HepG2 (cell line): ENCODE data around the gene CPO. TPM values are rescaled to one million over a fixed set of nuclear protein-coding genes. Genes with fewer than 3 reads are reported as not detected.

Experiments used
- ATAC-seq: fragments of 200-7000 bp; cut with Tn5 transposase; 3 replicates; pipeline ENCODE4 v1.9.1; 2020; ENCODE audit warnings: mild to moderate bottlenecking, moderate library complexity
- BruUV-seq: library from RNA; stranded (reverse); fragments of 400-500 nt; replicated peaks from 2 replicates; lab custom pipeline; 2021; lab: Mats Ljungman, UMichigan
- CTCF ChIA-PET: fragments of 300-600 bp; formaldehyde crosslinking; extraction: SDS; loops from one replicate; lab custom pipeline; 2021; ENCODE audit warnings: low total read pairs, inconsistent platforms, low intra/inter-chr PET ratio; lab: Yijun Ruan, JAX
- POLR2A ChIA-PET: fragments of 350-600 bp; sonication (Branson Sonifier 250); formaldehyde crosslinking; loops from one replicate; lab custom pipeline; 2020; ENCODE audit warnings: antibody characterized with exemption, inconsistent platforms; lab: Yijun Ruan, JAX
- DNase-seq: peaks from one replicate; pipeline ENCODE4 v3.0.0-alpha.2; 2015; ENCODE audit warnings: low spot score
- FAIRE-seq: peaks from 3 replicates; lab custom pipeline; 2011; peaks lifted over from hg19 to GRCh38; lab: Jason Lieb, UNC
- H2AFZ ChIP-seq: one replicate; pipeline ENCODE4 v1.6.1; 2011; ENCODE audit warnings: low read length, inconsistent platforms
- H3K27ac ChIP-seq: fragments of 300-600 bp; 3 replicates; pipeline ENCODE4 v1.8.0; 2011; ENCODE audit warnings: mixed run types, mild to moderate bottlenecking, mixed read lengths, low read length, inconsistent platforms; ENCODE audit not compliant: insufficient read depth; ENCODE audit errors: extremely low read length
- H3K27me3 ChIP-seq, 2 experiments: fragments of 200-600 bp in 1 of 2; 2 replicates in 1 of 2; 3 replicates in 1 of 2; pipeline versions ENCODE4 v1.6.0 to v1.8.0; 2011; ENCODE audit warnings: low read length in 2 of 2, mild to moderate bottlenecking in 2 of 2, moderate library complexity in 2 of 2, inconsistent platforms in 1 of 2; ENCODE audit not compliant: insufficient read depth in 2 of 2, control insufficient read depth in 1 of 2
- H3K36me3 ChIP-seq, 2 experiments: fragments of 200-600 bp in 1 of 2; replicated peaks in 1 of 2; 2 replicates in 1 of 2; 3 replicates in 1 of 2; pipeline versions ENCODE4 v1.5.1 to v1.8.0; 2011; ENCODE audit warnings: low read length in 2 of 2, inconsistent platforms in 1 of 2; ENCODE audit not compliant: insufficient read depth in 2 of 2, control insufficient read depth in 1 of 2
- H3K4me1 ChIP-seq: 2 replicates; pipeline ENCODE4 v1.5.1; 2012; ENCODE audit warnings: low read length, inconsistent platforms; ENCODE audit not compliant: insufficient read depth
- H3K4me2 ChIP-seq: 2 replicates; pipeline ENCODE4 v1.6.0; 2011; ENCODE audit warnings: low read depth, low read length, inconsistent platforms
- H3K4me3 ChIP-seq, 3 experiments: fragments of 200-600 bp in 1 of 3; sonication (generic), shearing (Covaris generic) in 1 of 3; replicated peaks in 1 of 3; 2 replicates each; pipeline ENCODE4 v1.5.1; 2011 to 2016; ENCODE audit warnings: low read length in 3 of 3, inconsistent platforms in 2 of 3, low read depth in 2 of 3, mild to moderate bottlenecking in 2 of 3, control low read depth in 1 of 3, mixed read lengths in 1 of 3; ENCODE audit not compliant: insufficient read depth in 1 of 3
- H3K79me2 ChIP-seq: one replicate; pipeline ENCODE4 v1.6.1; 2011; ENCODE audit warnings: low read length, inconsistent platforms; ENCODE audit not compliant: insufficient read depth
- H3K9ac ChIP-seq: 2 replicates; pipeline ENCODE4 v1.6.0; 2011; ENCODE audit warnings: mild to moderate bottlenecking, low read depth, low read length, inconsistent platforms; ENCODE audit not compliant: insufficient read depth
- H3K9me3 ChIP-seq: 2 replicates; pipeline ENCODE4 v1.5.1; 2012; ENCODE audit warnings: mild to moderate bottlenecking, low read length
- H4K20me1 ChIP-seq: 2 replicates; pipeline ENCODE4 v1.6.0; 2011; ENCODE audit warnings: inconsistent platforms, mild to moderate bottlenecking, low read length, moderate library complexity; ENCODE audit not compliant: insufficient read depth
- ATAD3A ChIP-seq: sonication (generic); formaldehyde crosslinking; IDR thresholded peaks from 2 replicates; pipeline ENCODE4 v1.4.0; 2020; ENCODE audit warnings: missing genetic modification reagents
- EHMT2 ChIP-seq: fragments of 200-600 bp; sonication (generic); IDR thresholded peaks from 2 replicates; pipeline ENCODE4 v1.7.0; 2017; ENCODE audit warnings: antibody characterized with exemption, low read depth, low read length, borderline replicate concordance
- FOXA3 ChIP-seq: IDR thresholded peaks from 2 replicates; pipeline ENCODE4 v1.6.1; 2016; ENCODE audit warnings: missing genetic modification reagents, missing compliant biosample characterization
- IRF2 ChIP-seq: IDR thresholded peaks from 2 replicates; pipeline ENCODE4 v1.6.1; 2018; ENCODE audit warnings: missing genetic modification reagents, missing compliant biosample characterization
- MAZ ChIP-seq, 2 experiments: sonication (generic) in 1 of 2; formaldehyde crosslinking in 1 of 2; IDR thresholded peaks; 2 replicates each; pipeline versions ENCODE4 v1.5.0 to v1.6.1; 2012 to 2020; ENCODE audit warnings: low read depth in 2 of 2, mild to moderate bottlenecking in 2 of 2, borderline replicate concordance in 1 of 2, improper control_type of control experiment in 1 of 2, low read length in 1 of 2, missing genetic modification reagents in 1 of 2, moderate library complexity in 1 of 2
- NFRKB ChIP-seq: fragments of 450-650 bp; IDR thresholded peaks from 2 replicates; pipeline ENCODE4 v1.6.1; 2017
- PLRG1 ChIP-seq: fragments of 450-650 bp; conservative IDR thresholded peaks from 2 replicates; pipeline ENCODE4 v1.6.1; 2016
- SMC3 ChIP-seq: IDR thresholded peaks from 2 replicates; pipeline ENCODE4 v1.6.1; 2011; ENCODE audit warnings: low read length, improper control_type of control experiment
- TARDBP ChIP-seq: sonication (generic); formaldehyde crosslinking; IDR thresholded peaks from 2 replicates; pipeline ENCODE4 v1.8.0; 2022; ENCODE audit warnings: mild to moderate bottlenecking, missing genetic modification reagents
- ZFYVE20 ChIP-seq: sonication (generic); formaldehyde crosslinking; IDR thresholded peaks from 2 replicates; pipeline ENCODE4 v1.8.0; 2023; ENCODE audit warnings: low read depth, mild to moderate bottlenecking, moderate library complexity, missing genetic modification reagents, borderline replicate concordance
- ZNF709 ChIP-seq: sonication (generic); formaldehyde crosslinking; IDR thresholded peaks from 2 replicates; pipeline ENCODE4 v1.5.0; 2020; ENCODE audit warnings: mild to moderate bottlenecking, missing genetic modification reagents
- WGBS: methylation state at CpG from one replicate; pipeline ENCODE4 v1.1.6; 2017; ENCODE audit warnings: low lambda C conversion rate; 5-methylcytosine and 5-hydroxymethylcytosine counted together
- in situ Hi-C: cut with HindIII; loops from 2 replicates; pipeline ENCODE4 v1.10.0; 2017; ENCODE audit warnings: low pct_unique_long_range_greater_than_20kb; ENCODE audit not compliant: extremely low pct_ligation_motif_present
- intact Hi-C: fragments of 100-400 bp; cut with micrococcal nuclease; formaldehyde crosslinking; loops from one replicate; pipeline ENCODE4 v1.10.0; 2022; ENCODE audit not compliant: unreplicated experiment
- polyA plus RNA-seq, 8 experiments: library from polyadenylated mRNA; depleted of rRNA in 3 of 8; stranded (reverse) in 7 of 8; unstranded in 1 of 8; fragments of >200 nt; fragmentation: Illumina TruSeq in 4 of 8; extraction: Trizol in 4 of 8; gene quantifications; 2 replicates each; pipeline versions ENCODE4 v1.2.1 to v1.2.3, GENCODE V29; 2011 to 2016; ENCODE audit warnings: low read depth in 4 of 8, missing spikeins in 1 of 8, mixed read lengths in 1 of 8; ENCODE audit not compliant: insufficient read depth in 1 of 8
- total RNA-seq, 5 experiments: library from RNA; depleted of rRNA; stranded (reverse); fragments of >200 nt; fragmentation: Illumina TruSeq; extraction: Trizol; gene quantifications; 2 replicates each; pipeline ENCODE4 v1.2.3, GENCODE V29; 2016; ENCODE audit warnings: low read depth in 1 of 5
- TF ChIP-seq, protein P1 (sequence below): sonication (generic); formaldehyde crosslinking; IDR thresholded peaks from 2 replicates; pipeline ENCODE4 v1.4.0; 2020; ENCODE audit warnings: mild to moderate bottlenecking, missing genetic modification reagents
- TF ChIP-seq, protein P2 (sequence below): sonication (generic); formaldehyde crosslinking; IDR thresholded peaks from 2 replicates; pipeline ENCODE4 v1.5.0; 2020; ENCODE audit warnings: mild to moderate bottlenecking, low read depth, missing genetic modification reagents, borderline replicate concordance
- TF ChIP-seq, protein P3 (sequence below): sonication (generic); formaldehyde crosslinking; IDR thresholded peaks from 2 replicates; pipeline ENCODE4 v1.5.1; 2020; ENCODE audit warnings: missing genetic modification reagents, mild to moderate bottlenecking, borderline replicate concordance
- TF ChIP-seq, protein P4 (sequence below): sonication (generic); formaldehyde crosslinking; conservative IDR thresholded peaks from 2 replicates; pipeline ENCODE4 v1.4.0; 2020; ENCODE audit warnings: missing genetic modification reagents
- TF ChIP-seq, protein P5 (sequence below): sonication (generic); formaldehyde crosslinking; IDR thresholded peaks from 2 replicates; pipeline ENCODE4 v1.4.0; 2020; ENCODE audit warnings: low read depth, mild to moderate bottlenecking, missing genetic modification reagents

Gene CPO
- total and polyA plus RNA-seq, 2 of the 13 experiments (the other 11 are each of a cell fraction or from before 2014, with no cell fraction given) = 0.07 TPM; not detected in 1

DNA sequence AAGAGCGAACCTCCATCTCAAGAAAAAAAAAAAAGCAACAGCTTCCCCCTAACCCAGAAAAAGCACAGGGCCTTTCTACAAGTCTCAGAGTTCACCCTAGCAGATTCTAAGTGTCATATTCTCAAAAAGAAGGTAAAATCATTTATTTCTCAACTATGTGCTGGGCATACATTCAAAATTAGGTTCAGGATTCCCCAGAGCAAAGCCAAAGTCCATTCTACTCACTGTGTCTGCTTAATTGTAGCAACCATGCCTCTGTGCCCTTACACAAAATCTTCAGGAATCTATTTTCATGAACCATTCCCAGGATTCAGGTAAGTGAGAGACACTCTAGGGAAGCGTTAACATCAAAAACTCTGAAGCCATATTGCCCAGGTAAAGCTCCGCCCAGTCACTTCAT lies 40.0 kb downstream of the CPO start:
- POLR2A ChIA-PET = no interaction called here
- no peaks in the 10 kb centered on the region for H3K79me2 ChIP-seq
- no peaks in the 10 kb centered on the region for H3K4me1 ChIP-seq
- DNase-seq (no peak), ATAC-seq (no peak), FAIRE-seq (no peak)
- H3K4me2 ChIP-seq = no peak overlapping the region
- no peak overlapping the region for H2AFZ ChIP-seq
- H3K9me3 ChIP-seq = peaks cover 8% of the 10 kb centered on the region
- H3K27ac ChIP-seq = no peak overlapping the region
- CTCF ChIA-PET = no interaction called here
- no peaks in the 10 kb centered on the region for H3K36me3 ChIP-seq
- intact Hi-C loops (no loop called here), in situ Hi-C loops (no loop called here)
- peaks cover 0 to 6% of the 10 kb centered on the region in 2 experiments; a peak in 1 of 5 replicates for H3K27me3 ChIP-seq
- no peaks in the 10 kb centered on the region for H4K20me1 ChIP-seq
- BruUV-seq = no TSS peak
- 26% methylated on average over 3 of the region's 3 CpGs for WGBS
- H3K9ac ChIP-seq = no peak overlapping the region
- no peak overlapping the region for H3K4me3 ChIP-seq
- TF ChIP-seq MAZ (IDR thresholded peaks at IDR 0.05; ENCODE audit: borderline replicate concordance, low read depth, low read length) (no peak), MAZ (CRISPR knock-in tag; IDR thresholded peaks at IDR 0.05; ENCODE audit: low read depth) (no peak), TARDBP (CRISPR knock-in tag) (no peak), NFRKB (no peak), FOXA3 (CRISPR knock-in tag) (no peak), SMC3 (no peak), ZFYVE20 (CRISPR knock-in tag) (no peak), ZNF709 (CRISPR knock-in tag) (no peak), ATAD3A (CRISPR knock-in tag) (no peak), IRF2 (CRISPR knock-in tag) (no peak), PLRG1 (no peak), EHMT2 (no peak)
- TF ChIP-seq, protein P1, sequence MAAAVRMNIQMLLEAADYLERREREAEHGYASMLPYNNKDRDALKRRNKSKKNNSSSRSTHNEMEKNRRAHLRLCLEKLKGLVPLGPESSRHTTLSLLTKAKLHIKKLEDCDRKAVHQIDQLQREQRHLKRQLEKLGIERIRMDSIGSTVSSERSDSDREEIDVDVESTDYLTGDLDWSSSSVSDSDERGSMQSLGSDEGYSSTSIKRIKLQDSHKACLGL (CRISPR knock-in tag) = no peak
- TF ChIP-seq, protein P2, sequence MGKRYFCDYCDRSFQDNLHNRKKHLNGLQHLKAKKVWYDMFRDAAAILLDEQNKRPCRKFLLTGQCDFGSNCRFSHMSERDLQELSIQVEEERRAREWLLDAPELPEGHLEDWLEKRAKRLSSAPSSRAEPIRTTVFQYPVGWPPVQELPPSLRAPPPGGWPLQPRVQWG = no peak
- TF ChIP-seq, protein P3, sequence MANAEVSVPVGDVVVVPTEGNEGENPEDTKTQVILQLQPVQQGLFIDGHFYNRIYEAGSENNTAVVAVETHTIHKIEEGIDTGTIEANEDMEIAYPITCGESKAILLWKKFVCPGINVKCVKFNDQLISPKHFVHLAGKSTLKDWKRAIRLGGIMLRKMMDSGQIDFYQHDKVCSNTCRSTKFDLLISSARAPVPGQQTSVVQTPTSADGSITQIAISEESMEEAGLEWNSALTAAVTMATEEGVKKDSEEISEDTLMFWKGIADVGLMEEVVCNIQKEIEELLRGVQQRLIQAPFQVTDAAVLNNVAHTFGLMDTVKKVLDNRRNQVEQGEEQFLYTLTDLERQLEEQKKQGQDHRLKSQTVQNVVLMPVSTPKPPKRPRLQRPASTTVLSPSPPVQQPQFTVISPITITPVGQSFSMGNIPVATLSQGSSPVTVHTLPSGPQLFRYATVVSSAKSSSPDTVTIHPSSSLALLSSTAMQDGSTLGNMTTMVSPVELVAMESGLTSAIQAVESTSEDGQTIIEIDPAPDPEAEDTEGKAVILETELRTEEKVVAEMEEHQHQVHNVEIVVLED (CRISPR knock-in tag) = no peak
- TF ChIP-seq, protein P4, sequence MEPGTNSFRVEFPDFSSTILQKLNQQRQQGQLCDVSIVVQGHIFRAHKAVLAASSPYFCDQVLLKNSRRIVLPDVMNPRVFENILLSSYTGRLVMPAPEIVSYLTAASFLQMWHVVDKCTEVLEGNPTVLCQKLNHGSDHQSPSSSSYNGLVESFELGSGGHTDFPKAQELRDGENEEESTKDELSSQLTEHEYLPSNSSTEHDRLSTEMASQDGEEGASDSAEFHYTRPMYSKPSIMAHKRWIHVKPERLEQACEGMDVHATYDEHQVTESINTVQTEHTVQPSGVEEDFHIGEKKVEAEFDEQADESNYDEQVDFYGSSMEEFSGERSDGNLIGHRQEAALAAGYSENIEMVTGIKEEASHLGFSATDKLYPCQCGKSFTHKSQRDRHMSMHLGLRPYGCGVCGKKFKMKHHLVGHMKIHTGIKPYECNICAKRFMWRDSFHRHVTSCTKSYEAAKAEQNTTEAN (CRISPR knock-in tag) = no peak
- TF ChIP-seq, protein P5, sequence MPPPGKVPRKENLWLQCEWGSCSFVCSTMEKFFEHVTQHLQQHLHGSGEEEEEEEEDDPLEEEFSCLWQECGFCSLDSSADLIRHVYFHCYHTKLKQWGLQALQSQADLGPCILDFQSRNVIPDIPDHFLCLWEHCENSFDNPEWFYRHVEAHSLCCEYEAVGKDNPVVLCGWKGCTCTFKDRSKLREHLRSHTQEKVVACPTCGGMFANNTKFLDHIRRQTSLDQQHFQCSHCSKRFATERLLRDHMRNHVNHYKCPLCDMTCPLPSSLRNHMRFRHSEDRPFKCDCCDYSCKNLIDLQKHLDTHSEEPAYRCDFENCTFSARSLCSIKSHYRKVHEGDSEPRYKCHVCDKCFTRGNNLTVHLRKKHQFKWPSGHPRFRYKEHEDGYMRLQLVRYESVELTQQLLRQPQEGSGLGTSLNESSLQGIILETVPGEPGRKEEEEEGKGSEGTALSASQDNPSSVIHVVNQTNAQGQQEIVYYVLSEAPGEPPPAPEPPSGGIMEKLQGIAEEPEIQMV (CRISPR knock-in tag) = no peak
